Ascending aorta (tissue), 2 donors: ENCODE data around the gene CST4. TPM values are rescaled to one million over a fixed set of nuclear protein-coding genes. Genes with fewer than 3 reads are reported as not detected.
"Not testable (repeated sequence)": the region's sequence is repeated elsewhere in the genome, so short reads cannot be mapped to it uniquely, and the experiment has no call there.

ENCODE experiments used
- DNase-seq, 2 donors: peaks; one replicate each; pipeline ENCODE4 v3.0.0-alpha.2; 2019; ENCODE audit warnings: low spot score in 2 of 2
- H3K27ac ChIP-seq, 2 donors: fragments of 200-600 bp; sonication (generic); one replicate each; pipeline ENCODE4 v1.5.1; 2016 to 2017; ENCODE audit warnings: mild to moderate bottlenecking in 1 of 2
- H3K27me3 ChIP-seq: fragments of 200-600 bp; sonication (generic); one replicate; pipeline ENCODE4 v1.5.1; 2017
- H3K36me3 ChIP-seq, 2 donors: fragments of 200-600 bp; sonication (generic); one replicate each; pipeline ENCODE4 v1.5.1; 2016
- H3K4me1 ChIP-seq, 2 donors: fragments of 200-600 bp; sonication (generic); one replicate each; pipeline ENCODE4 v1.5.1; 2016 to 2017; ENCODE audit warnings: mild to moderate bottlenecking in 1 of 2
- H3K4me3 ChIP-seq, 2 donors: fragments of 200-600 bp; sonication (generic); one replicate each; pipeline ENCODE4 v1.5.1; 2016 to 2017; ENCODE audit warnings: mild to moderate bottlenecking in 1 of 2
- H3K9me3 ChIP-seq, 2 donors: fragments of 200-600 bp; sonication (generic); one replicate each; pipeline ENCODE4 v1.5.1; 2016
- CTCF ChIP-seq, 3 experiments: fragments of 200-600 bp in 2 of 3; fragments of 450-650 bp in 1 of 3; sonication (generic) in 2 of 3; IDR thresholded peaks; one replicate each; pipeline ENCODE4 v1.5.1; 2016 to 2019; ENCODE audit warnings: antibody characterized with exemption in 3 of 3, mild to moderate bottlenecking in 1 of 3, moderate library complexity in 1 of 3
- intact Hi-C: fragments of 100-400 bp; cut with DNase I; formaldehyde crosslinking; loops from one replicate; pipeline ENCODE4 v1.15.1; 2023
- total RNA-seq: library from RNA; depleted of rRNA; stranded (reverse); fragments of >200 nt; gene quantifications from one replicate; pipeline ENCODE4 v1.1.0, GENCODE V29; 2016

The CST4 gene
- total RNA-seq, result not detected

GRCh38 chr20:23688684-23689398 is at the start of gene CST4:
Gene CST4, minus strand, starts transcription at chr20:23689038. Its CDS starts 69 bp downstream, at chr20:23688969.
- H3K9me3 ChIP-seq, H3K4me1 ChIP-seq, H3K36me3 ChIP-seq, H3K27ac ChIP-seq, intact Hi-C loops, H3K27me3 ChIP-seq, H3K4me3 ChIP-seq: not testable (repeated sequence)
- DNase-seq, result peak in 1 of 2 donors; percentile 24

GRCh38 chr20:23735391-23735790 is 46.6 kb upstream of the CST4 start:
- H3K4me1 ChIP-seq, intact Hi-C loops, H3K4me3 ChIP-seq, H3K27me3 ChIP-seq, H3K9me3 ChIP-seq, DNase-seq, H3K27ac ChIP-seq, H3K36me3 ChIP-seq: not testable (repeated sequence)

- H3K4me3 ChIP-seq, H3K27ac ChIP-seq, H3K9me3 ChIP-seq, H3K4me1 ChIP-seq, DNase-seq, H3K36me3 ChIP-seq, H3K27me3 ChIP-seq, intact Hi-C loops: not testable (repeated sequence)
Measured at GRCh38 chr20:23734949-23735348, 46.1 kb upstream of the CST4 start.

GRCh38 chr20:23734440-23734839 is 45.6 kb upstream of the CST4 start:
- DNase-seq, H3K4me3 ChIP-seq, H3K4me1 ChIP-seq, H3K36me3 ChIP-seq, H3K27ac ChIP-seq, H3K9me3 ChIP-seq, H3K27me3 ChIP-seq, intact Hi-C loops: not testable (repeated sequence)

- H3K9me3 ChIP-seq, result no peaks in the 10 kb centered on the region
- no peak overlapping the region for H3K4me3 ChIP-seq
- H3K27me3 ChIP-seq, result no peaks in the 10 kb centered on the region
- H3K36me3 ChIP-seq, result no peaks in the 10 kb centered on the region
- no peak for TF ChIP-seq CTCF (IDR thresholded peaks at IDR 0.05)
- DNase-seq, result no peak
- H3K4me1 ChIP-seq, result no peaks in the 10 kb centered on the region
- H3K27ac ChIP-seq, result no peak overlapping the region
- intact Hi-C loops, result no loop called here
Measured at GRCh38 chr20:23727016-23727415, 38.2 kb upstream of the CST4 start.

GRCh38 chr20:23725102-23725501 is 36.3 kb upstream of the CST4 start:
- Histone ChIP-seq H3K4me3 (no peak overlapping the region), H3K27ac (no peak overlapping the region), H3K9me3 (no peaks in the 10 kb centered on the region), H3K27me3 (no peaks in the 10 kb centered on the region), H3K36me3 (no peaks in the 10 kb centered on the region), H3K4me1 (no peaks in the 10 kb centered on the region)
- no peak for TF ChIP-seq CTCF (IDR thresholded peaks at IDR 0.05)
- intact Hi-C loops, result no loop called here
- no peak for DNase-seq

GRCh38 chr20:23723659-23724307 is 34.9 kb upstream of the CST4 start:
- H3K27ac ChIP-seq, H3K9me3 ChIP-seq, intact Hi-C loops, H3K4me1 ChIP-seq, H3K4me3 ChIP-seq, DNase-seq, H3K27me3 ChIP-seq, H3K36me3 ChIP-seq: not testable (repeated sequence)
- TF ChIP-seq CTCF (IDR thresholded peaks at IDR 0.05), result peak in 1 of 3 experiments; percentile 17

- intact Hi-C loops, H3K4me3 ChIP-seq, H3K36me3 ChIP-seq, H3K27ac ChIP-seq, H3K27me3 ChIP-seq, H3K4me1 ChIP-seq, H3K9me3 ChIP-seq, DNase-seq: not testable (repeated sequence)
Measured at GRCh38 chr20:23722851-23723250, 34.0 kb upstream of the CST4 start.
